BE2C (cell line): ENCODE data around the gene GNB1.
A peak's percentile ranks its signal among the peaks of the same experiment; 100 is the strongest.
"Not testable (repeated sequence)": the region's sequence is repeated elsewhere in the genome, so short reads cannot be mapped to it uniquely, and the experiment has no call there.

Source experiments
- DNase-seq: peaks from one replicate; pipeline ENCODE4 v3.0.0-alpha.2; 2020
- H3K27me3 ChIP-seq: fragments of 250-450 bp; sonication (Bioruptor Pico); 2 replicates; pipeline ENCODE4 v1.5.1; 2020; ENCODE audit warnings: mild to moderate bottlenecking
- H3K36me3 ChIP-seq: fragments of 250-450 bp; sonication (Bioruptor Pico); 2 replicates; pipeline ENCODE4 v1.5.1; 2020; ENCODE audit warnings: mild to moderate bottlenecking
- H3K4me1 ChIP-seq: fragments of 250-450 bp; sonication (Bioruptor Pico); 2 replicates; pipeline ENCODE4 v1.5.1; 2020
- H3K4me3 ChIP-seq: 2 replicates; pipeline ENCODE4 v1.5.1; 2011; ENCODE audit warnings: low read depth, low read length
- H3K9me3 ChIP-seq: fragments of 250-450 bp; sonication (Bioruptor Pico); 2 replicates; pipeline ENCODE4 v1.5.1; 2020
- CTCF ChIP-seq: IDR thresholded peaks from 2 replicates; pipeline ENCODE4 v1.5.1; 2012; ENCODE audit warnings: mild to moderate bottlenecking, low read depth, low read length

GNB1 gene

GRCh38 chr1:1889847-1890505 is 911 bp downstream of the GNB1 start:
- Histone ChIP-seq H3K4me3 (peak overlapping the region; percentile 86), H3K36me3 (peaks cover 9% of the 10 kb centered on the region), H3K4me1 (peaks cover 7% of the 10 kb centered on the region), H3K27me3 (no peaks in the 10 kb centered on the region), H3K9me3 (no peaks in the 10 kb centered on the region)
- peak; percentile 46 for DNase-seq
- no peak for TF ChIP-seq CTCF

- Histone ChIP-seq H3K27me3 (no peaks in the 10 kb centered on the region), H3K36me3 (peaks cover 11% of the 10 kb centered on the region), H3K4me1 (peaks cover 7% of the 10 kb centered on the region), H3K4me3 (peak overlapping the region; percentile 86), H3K9me3 (no peaks in the 10 kb centered on the region)
- no peak for TF ChIP-seq CTCF
- DNase-seq = no peak
These were observed 1.7 kb downstream of the GNB1 start for GRCh38 chr1:1889090-1889750.

DNA sequence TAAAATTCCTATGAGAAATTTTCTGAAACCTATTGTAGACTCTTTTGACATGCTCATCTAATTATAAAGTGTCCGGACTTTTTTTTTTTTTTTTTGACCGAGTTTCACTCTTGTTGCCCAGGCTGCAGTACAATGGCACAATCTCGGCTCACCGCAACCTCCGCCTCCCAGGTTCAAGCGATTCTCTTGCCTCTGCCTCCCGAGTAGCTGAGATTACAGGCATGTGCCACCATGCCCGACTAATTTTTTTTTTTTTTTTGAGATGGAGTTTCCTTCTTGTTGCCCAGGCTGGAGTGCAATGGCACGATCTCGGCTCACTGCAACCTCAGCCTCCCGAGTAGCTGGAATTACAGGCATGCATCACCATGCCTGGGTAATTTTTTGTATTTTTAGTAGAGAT is 7.0 kb downstream of the GNB1 start:
- peaks cover 22% of the 10 kb centered on the region for H3K36me3 ChIP-seq
- not testable (repeated sequence) for H3K9me3 ChIP-seq, H3K27me3 ChIP-seq, DNase-seq, H3K4me1 ChIP-seq, H3K4me3 ChIP-seq

DNA sequence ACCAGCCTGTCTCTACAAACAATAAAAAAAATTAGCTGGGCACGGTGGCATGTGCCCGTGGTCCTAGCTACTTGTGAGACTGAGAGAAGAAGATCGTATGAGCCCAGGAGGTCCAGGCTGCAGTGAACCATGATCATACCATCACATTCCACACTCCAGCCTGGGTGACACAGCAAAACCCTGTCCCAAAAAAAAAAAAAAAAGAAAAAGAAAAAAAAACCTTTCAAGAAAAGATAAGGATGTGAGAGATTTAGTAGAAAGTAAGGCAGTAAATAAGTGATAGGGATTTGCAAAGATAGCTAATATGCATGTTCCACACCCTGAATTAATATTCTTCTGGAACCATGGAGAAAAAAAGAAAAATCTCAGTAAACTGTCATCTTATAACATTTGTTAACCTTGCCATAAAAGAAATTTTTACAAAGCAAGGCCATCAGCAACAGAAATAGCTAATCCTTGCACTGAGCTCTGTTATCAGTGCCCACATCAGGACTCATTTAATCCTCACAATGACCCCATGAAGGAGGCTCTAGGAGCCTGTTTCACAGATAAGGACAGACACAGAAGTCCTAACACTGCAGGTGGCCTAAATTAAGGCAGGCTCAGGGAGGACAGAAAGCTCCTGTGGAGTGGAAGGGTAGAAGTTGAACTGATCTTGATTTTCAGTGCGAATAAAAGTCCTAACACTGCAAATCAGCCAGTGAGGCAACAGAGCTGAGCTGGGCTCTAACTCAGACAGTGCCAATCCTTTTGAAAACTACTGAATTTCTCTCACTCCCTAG is 7.6 kb downstream of the GNB1 start:
- Histone ChIP-seq H3K4me1 (no peaks in the 10 kb centered on the region), H3K36me3 (peaks cover 25% of the 10 kb centered on the region), H3K4me3 (no peak overlapping the region), H3K27me3 (no peaks in the 10 kb centered on the region), H3K9me3 (no peaks in the 10 kb centered on the region)
- peak; percentile 29 for DNase-seq
- TF ChIP-seq CTCF = no peak

GRCh38 chr1:1881727-1882126 is 9.2 kb downstream of the GNB1 start:
- Histone ChIP-seq H3K9me3 (no peaks in the 10 kb centered on the region), H3K4me1 (no peaks in the 10 kb centered on the region), H3K27me3 (no peaks in the 10 kb centered on the region), H3K36me3 (peaks cover 38% of the 10 kb centered on the region), H3K4me3 (no peak overlapping the region)
- TF ChIP-seq CTCF = no peak
- DNase-seq = no peak

DNA sequence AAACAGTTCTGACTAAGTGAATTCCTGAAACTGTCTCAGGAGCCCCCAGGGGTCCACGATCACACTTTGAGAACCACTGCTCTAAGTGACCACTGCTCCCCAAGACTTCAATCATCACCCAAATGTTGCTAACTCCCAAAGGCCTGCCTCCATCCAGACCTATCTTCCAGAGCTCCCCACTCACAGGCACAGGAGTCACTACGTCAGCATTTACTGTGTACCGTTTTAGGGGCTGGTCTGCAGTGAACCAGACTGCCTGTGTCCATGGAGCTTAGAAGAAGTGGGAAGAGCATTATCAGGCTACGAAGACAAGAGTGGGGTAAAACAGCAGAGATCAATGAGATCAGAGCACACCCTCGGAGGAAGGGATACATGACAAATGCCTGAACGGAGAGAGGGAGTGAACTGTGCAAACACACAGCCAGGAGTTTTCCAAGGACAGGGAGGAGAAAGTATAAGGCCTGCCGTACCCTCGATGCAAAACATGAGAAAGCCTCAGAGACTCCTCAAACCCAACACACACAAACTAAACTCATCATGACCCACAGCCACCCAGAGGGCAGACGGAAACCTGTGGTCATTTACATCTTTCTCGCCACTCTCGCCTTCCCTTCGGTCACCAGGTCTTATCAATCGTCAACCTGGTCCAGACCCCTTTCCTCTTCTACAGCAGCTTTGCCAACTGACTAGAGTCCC is 10.1 kb downstream of the GNB1 start:
- no peak for DNase-seq
- Histone ChIP-seq H3K4me3 (no peak overlapping the region), H3K36me3 (peaks cover 47% of the 10 kb centered on the region), H3K4me1 (no peaks in the 10 kb centered on the region), H3K27me3 (no peaks in the 10 kb centered on the region), H3K9me3 (no peaks in the 10 kb centered on the region)
- no peak for TF ChIP-seq CTCF
